WTC11 (cell line): ENCODE results near the gene CTSO. TPM values are rescaled to one million over a fixed set of nuclear protein-coding genes. Genes with fewer than 3 reads are reported as not detected.

Experiments used
- ATAC-seq: fragments of 200-7000 bp; cut with Tn5 transposase; 2 replicates; pipeline ENCODE4 v1.10.0; 2021; ENCODE audit warnings: mild to moderate bottlenecking, moderate library complexity
- CTCF ChIA-PET: fragments of 300-600 bp; sonication (Branson Sonifier 250); formaldehyde crosslinking; loops from one replicate; lab custom pipeline; 2021; ENCODE audit warnings: antibody characterized with exemption; lab: Charles Lee
- POLR2A ChIA-PET: fragments of 350-600 bp; sonication (Branson Sonifier 250); formaldehyde crosslinking; loops from one replicate; lab custom pipeline; 2021; ENCODE audit warnings: antibody characterized with exemption; lab: Charles Lee
- DNase-seq: peaks from one replicate; pipeline ENCODE4 v3.0.0; 2021; ENCODE audit warnings: low spot score
- H3K27ac Mint-ChIP-seq: 2 replicates; pipeline ENCODE4 v1.8.0; 2021; ENCODE audit warnings: mixed read lengths
- H3K27me3 Mint-ChIP-seq: 2 replicates; pipeline ENCODE4 v1.8.0; 2021; ENCODE audit warnings: low read depth, mild to moderate bottlenecking, moderate library complexity, mixed read lengths
- H3K36me3 Mint-ChIP-seq: 2 replicates; pipeline ENCODE4 v1.8.0; 2021; ENCODE audit warnings: mixed read lengths
- H3K4me1 Mint-ChIP-seq: 2 replicates; pipeline ENCODE4 v1.8.0; 2022; ENCODE audit warnings: mixed read lengths
- H3K4me3 Mint-ChIP-seq: 2 replicates; pipeline ENCODE4 v1.8.0; 2021; ENCODE audit warnings: mild to moderate bottlenecking, moderate library complexity, mixed read lengths
- H3K9me3 Mint-ChIP-seq: 2 replicates; pipeline ENCODE4 v1.8.0; 2021; ENCODE audit warnings: mixed read lengths
- CDX4 ChIP-seq: fragments of 250-450 bp; sonication (Bioruptor Pico); IDR thresholded peaks from 2 replicates; pipeline ENCODE4 v1.9.0; 2021; ENCODE audit warnings: moderate library complexity, mild to moderate bottlenecking, inconsistent platforms, borderline replicate concordance
- CTCF ChIP-seq: fragments of 200-600 bp; IDR thresholded peaks from 2 replicates; pipeline ENCODE4 v1.8.0; 2022; ENCODE audit warnings: antibody characterized with exemption
- E2F4 ChIP-seq: sonication (generic); formaldehyde crosslinking; IDR thresholded peaks from 2 replicates; pipeline ENCODE4 v1.8.1; 2022; ENCODE audit warnings: low read depth, mild to moderate bottlenecking, moderate library complexity, missing genetic modification reagents, borderline replicate concordance
- GTF2I ChIP-seq: fragments of 250-450 bp; sonication (Bioruptor Pico); conservative IDR thresholded peaks from 2 replicates; pipeline ENCODE4 v1.4.0; 2021; ENCODE audit warnings: mild to moderate bottlenecking
- HMGXB4 ChIP-seq: sonication (generic); formaldehyde crosslinking; IDR thresholded peaks from 2 replicates; pipeline ENCODE4 v1.8.1; 2023; ENCODE audit warnings: mild to moderate bottlenecking, moderate library complexity, missing genetic modification reagents
- IRF1 ChIP-seq: sonication (generic); formaldehyde crosslinking; IDR thresholded peaks from 2 replicates; pipeline ENCODE4 v1.8.0; 2023; ENCODE audit warnings: missing genetic modification reagents
- JUN ChIP-seq: sonication (generic); formaldehyde crosslinking; IDR thresholded peaks from 2 replicates; pipeline ENCODE4 v1.8.0; 2023; ENCODE audit warnings: mild to moderate bottlenecking, missing genetic modification reagents
- NFE2L1 ChIP-seq: sonication (generic); formaldehyde crosslinking; IDR thresholded peaks from 2 replicates; pipeline ENCODE4 v1.8.1; 2023; ENCODE audit warnings: missing genetic modification reagents
- RORB ChIP-seq: fragments of 250-450 bp; sonication (Bioruptor Pico); IDR thresholded peaks from 2 replicates; pipeline ENCODE4 v1.9.0; 2021; ENCODE audit warnings: mild to moderate bottlenecking
- SMAD4 ChIP-seq: sonication (generic); formaldehyde crosslinking; IDR thresholded peaks from 2 replicates; pipeline ENCODE4 v1.8.0; 2022; ENCODE audit warnings: mild to moderate bottlenecking, missing genetic modification reagents
- TEAD1 ChIP-seq: sonication (generic); formaldehyde crosslinking; IDR thresholded peaks from 2 replicates; pipeline ENCODE4 v1.8.0; 2022; ENCODE audit warnings: mild to moderate bottlenecking, missing genetic modification reagents
- total RNA-seq: library from RNA; stranded (reverse); gene quantifications from 3 replicates; pipeline ENCODE4 v1.2.3, GENCODE V29; 2021

CTSO gene
- total RNA-seq, 1 experiment from 2014 or later = 1.2 TPM

GRCh38 chr4:155875878-155876277, 77.8 kb downstream of the CTSO start:
- ChIA-PET POLR2A (no interaction called here), CTCF (no interaction called here)
- TF ChIP-seq TEAD1 (CRISPR knock-in tag) (no peak), RORB (CRISPR knock-in tag) (no peak), CTCF (no peak), E2F4 (CRISPR knock-in tag) (no peak), IRF1 (CRISPR knock-in tag) (no peak), NFE2L1 (CRISPR knock-in tag) (no peak), GTF2I (no peak), SMAD4 (CRISPR knock-in tag) (no peak), JUN (CRISPR knock-in tag) (no peak), CDX4 (CRISPR knock-in tag) (no peak), HMGXB4 (CRISPR knock-in tag) (no peak)
- H3K27me3 Mint-ChIP-seq = no peaks in the 10 kb centered on the region; the same call in 1 of the 2 replicates
- DNase-seq (no peak), ATAC-seq (no peak)
- peaks cover 68% of the 10 kb centered on the region for H3K9me3 Mint-ChIP-seq
- peaks cover 10% of the 10 kb centered on the region for H3K4me1 Mint-ChIP-seq
- no peak overlapping the region for H3K27ac Mint-ChIP-seq
- no peak overlapping the region for H3K4me3 Mint-ChIP-seq
- H3K36me3 Mint-ChIP-seq = peaks cover 64% of the 10 kb centered on the region

Other genes with a start within 250 kb of the CTSO start
- 6.4 to 12.7 TPM (median 7.1 TPM) in 3 replicates for gene GUCY1B1, start 194.8 kb downstream of the CTSO start, total RNA-seq
- not detected in 3 replicates for gene ASIC5, start 87.6 kb downstream of the CTSO start, total RNA-seq
- 0.13 to 0.78 TPM (median 0.18 TPM) in 3 replicates for gene TDO2, start 50.2 kb downstream of the CTSO start, total RNA-seq